Measurements from ENCODE around the gene TIMM22. TPM values are rescaled to one million over a fixed set of nuclear protein-coding genes. Genes with fewer than 3 reads are reported as not detected.

The TIMM22 gene
- total RNA-seq, 6 donors from 2014 or later = 6.3 to 13.5 (median 8.9) TPM

GRCh38 chr17:1009229-1010085 is 12.5 kb downstream of the TIMM22 start:
- DNase-seq = peak in 1 of 2 donors; percentile 73
- peaks cover 25 to 45% (median 27%) of the 10 kb centered on the region in 4 donors for H3K4me1 ChIP-seq
- H3K4me3 ChIP-seq = no peak overlapping the region
- H3K27me3 ChIP-seq = no peaks in the 10 kb centered on the region
- TF ChIP-seq POLR2A (IDR thresholded peaks at IDR 0.05) (no peak), POLR2AphosphoS5 (IDR thresholded peaks at IDR 0.05) (no peak), CTCF (IDR thresholded peaks at IDR 0.05) (no peak), EP300 (IDR thresholded peaks at IDR 0.05) (no peak)
- peaks cover 28 to 87% (median 77%) of the 10 kb centered on the region in 4 donors for H3K36me3 ChIP-seq
- WGBS, 2 donors = 79 to 81% methylated on average over 12 to 19 of the region's 19 CpGs
- H3K9me3 ChIP-seq = no peaks in the 10 kb centered on the region
- peak overlapping the region in 3 of 4 donors; percentile 68 to 84 (median 79) for H3K27ac ChIP-seq
- ATAC-seq (ENCODE audit: low FRiP score in 2 of 2) = no peak

GRCh38 chr17:1010086-1010450 is 13.1 kb downstream of the TIMM22 start:
- 91% methylated on average over 10 of the region's 10 CpGs; no CpG with 5 or more reads in 1 of the 2 donors for WGBS, 2 donors
- Histone ChIP-seq H3K4me3 (no peak overlapping the region), H3K27ac (peak overlapping the region in 3 of 4 donors; percentile 68 to 84 (median 79)), H3K36me3 (peaks cover 28 to 81% (median 72%) of the 10 kb centered on the region in 4 donors), H3K27me3 (no peaks in the 10 kb centered on the region), H3K9me3 (no peaks in the 10 kb centered on the region), H3K4me1 (peaks cover 19 to 39% (median 21%) of the 10 kb centered on the region in 4 donors)
- ATAC-seq (ENCODE audit: low FRiP score in 2 of 2) = no peak
- no peak for TF ChIP-seq CTCF (IDR thresholded peaks at IDR 0.05)
- DNase-seq = peak in 1 of 2 donors; percentile 54

- 77 to 88% methylated on average over 8 to 11 of the region's 14 CpGs for WGBS, 2 donors
Observed at GRCh38 chr17:1010586-1010985, 13.7 kb downstream of the TIMM22 start.

GRCh38 chr17:1011138-1011537 is 14.2 kb downstream of the TIMM22 start:
- ATAC-seq (ENCODE audit: low FRiP score in 2 of 2) = no peak
- peaks cover 9 to 29% (median 10%) of the 10 kb centered on the region in 4 donors for H3K4me1 ChIP-seq
- H3K9me3 ChIP-seq = no peaks in the 10 kb centered on the region
- H3K27me3 ChIP-seq = no peaks in the 10 kb centered on the region
- DNase-seq = peak in 1 of 2 donors; percentile 36
- 86 to 88% methylated on average over 9 to 10 of the region's 10 CpGs for WGBS, 2 donors
- peak overlapping the region in 3 of 4 donors; percentile 68 to 84 (median 79) for H3K27ac ChIP-seq
- TF ChIP-seq CTCF (IDR thresholded peaks at IDR 0.05) = no peak
- no peak for TF ChIP-seq EP300 (IDR thresholded peaks at IDR 0.05)
- no peak for TF ChIP-seq POLR2AphosphoS5 (IDR thresholded peaks at IDR 0.05)
- no peak for TF ChIP-seq POLR2A (IDR thresholded peaks at IDR 0.05)
- no peak overlapping the region for H3K4me3 ChIP-seq
- peaks cover 28 to 70% (median 62%) of the 10 kb centered on the region in 4 donors for H3K36me3 ChIP-seq

More at GRCh38 chr17:1010586-1010985, 13.7 kb downstream of the TIMM22 start:
- Histone ChIP-seq H3K36me3 (peaks cover 28 to 76% (median 67%) of the 10 kb centered on the region in 4 donors), H3K4me3 (no peak overlapping the region), H3K4me1 (peaks cover 14 to 35% (median 16%) of the 10 kb centered on the region in 4 donors), H3K9me3 (no peaks in the 10 kb centered on the region), H3K27me3 (no peaks in the 10 kb centered on the region), H3K27ac (peak overlapping the region in 3 of 4 donors; percentile 68 to 84 (median 79))
- TF ChIP-seq POLR2A (IDR thresholded peaks at IDR 0.05) (no peak), POLR2AphosphoS5 (IDR thresholded peaks at IDR 0.05) (peak in 1 of 2 donors; percentile 13)
- ATAC-seq (ENCODE audit: low FRiP score in 2 of 2) (no peak), DNase-seq (no peak)

Data from upper lobe of left lung (tissue), 6 donors.